DOHH2 (cell line): ENCODE results near the gene NOS3.

Experiments
- EZH2phosphoT487 ChIP-seq: fragments of 200-600 bp; sonication (generic); IDR thresholded peaks from 2 replicates; pipeline ENCODE4 v1.6.1; 2017; ENCODE audit warnings: borderline replicate concordance, mild to moderate bottlenecking, antibody characterized with exemption, low read length, moderate library complexity, mixed read lengths
- TF ChIP-seq, protein P1 (sequence below): fragments of 200-600 bp; sonication (generic); IDR thresholded peaks from one replicate; pipeline ENCODE4 v1.5.1; 2014; ENCODE audit warnings: antibody characterized with exemption, mild to moderate bottlenecking, low read depth, low read length; ENCODE audit not compliant: poor library complexity, severe bottlenecking

DNA sequence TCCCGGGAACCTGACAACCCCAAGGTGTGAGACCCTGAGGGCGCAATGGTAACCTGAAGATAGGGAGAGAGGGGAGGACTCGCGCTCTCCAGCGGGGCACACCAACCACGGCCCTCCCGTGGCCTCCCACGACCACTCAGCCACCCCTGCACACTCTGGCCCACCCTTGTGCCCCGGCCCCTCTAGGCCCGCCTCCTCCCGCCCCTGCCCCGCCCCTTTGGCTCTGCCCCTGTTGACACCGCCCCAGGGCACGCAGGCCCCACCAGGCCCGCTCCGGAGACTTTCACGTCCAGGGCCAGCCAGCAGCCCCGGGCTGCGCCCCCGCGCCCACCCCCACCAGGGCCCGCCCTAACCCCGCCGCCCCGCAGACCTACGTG is 22.5 kb downstream of the NOS3 start:
- TF ChIP-seq, protein P1, sequence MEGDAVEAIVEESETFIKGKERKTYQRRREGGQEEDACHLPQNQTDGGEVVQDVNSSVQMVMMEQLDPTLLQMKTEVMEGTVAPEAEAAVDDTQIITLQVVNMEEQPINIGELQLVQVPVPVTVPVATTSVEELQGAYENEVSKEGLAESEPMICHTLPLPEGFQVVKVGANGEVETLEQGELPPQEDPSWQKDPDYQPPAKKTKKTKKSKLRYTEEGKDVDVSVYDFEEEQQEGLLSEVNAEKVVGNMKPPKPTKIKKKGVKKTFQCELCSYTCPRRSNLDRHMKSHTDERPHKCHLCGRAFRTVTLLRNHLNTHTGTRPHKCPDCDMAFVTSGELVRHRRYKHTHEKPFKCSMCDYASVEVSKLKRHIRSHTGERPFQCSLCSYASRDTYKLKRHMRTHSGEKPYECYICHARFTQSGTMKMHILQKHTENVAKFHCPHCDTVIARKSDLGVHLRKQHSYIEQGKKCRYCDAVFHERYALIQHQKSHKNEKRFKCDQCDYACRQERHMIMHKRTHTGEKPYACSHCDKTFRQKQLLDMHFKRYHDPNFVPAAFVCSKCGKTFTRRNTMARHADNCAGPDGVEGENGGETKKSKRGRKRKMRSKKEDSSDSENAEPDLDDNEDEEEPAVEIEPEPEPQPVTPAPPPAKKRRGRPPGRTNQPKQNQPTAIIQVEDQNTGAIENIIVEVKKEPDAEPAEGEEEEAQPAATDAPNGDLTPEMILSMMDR: no peak
- no peak for TF ChIP-seq EZH2phosphoT487
